Activated naive CD4-positive, alpha-beta T cell treated with anti-CD3 and anti-CD28 coated beads for 36 hours (primary cell): ENCODE data around the gene DIO3. TPM values are rescaled to one million over a fixed set of nuclear protein-coding genes. Genes with fewer than 3 reads are reported as not detected.

Source experiments
- CTCF ChIA-PET: fragments of 350-600 bp; sonication (Branson Sonifier 250); formaldehyde crosslinking; loops from one replicate; lab custom pipeline; 2021; ENCODE audit warnings: antibody characterized with exemption; lab: Charles Lee
- DNase-seq: peaks from one replicate; pipeline ENCODE4 v3.0.0-alpha.2; 2020
- H3K27ac Mint-ChIP-seq: one replicate; pipeline ENCODE4 v1.8.0; 2021; ENCODE audit warnings: mild to moderate bottlenecking, mixed read lengths
- H3K27me3 Mint-ChIP-seq: one replicate; pipeline ENCODE4 v1.8.0; 2021; ENCODE audit warnings: low read depth, mixed read lengths
- H3K36me3 Mint-ChIP-seq: one replicate; pipeline ENCODE4 v1.8.0; 2021; ENCODE audit warnings: low read depth, mixed read lengths
- H3K4me1 Mint-ChIP-seq: one replicate; pipeline ENCODE4 v1.8.0; 2021; ENCODE audit warnings: low read depth, mixed read lengths
- H3K4me3 Mint-ChIP-seq: one replicate; pipeline ENCODE4 v1.8.0; 2021; ENCODE audit warnings: mild to moderate bottlenecking, moderate library complexity, mixed read lengths
- H3K9me3 Mint-ChIP-seq: one replicate; pipeline ENCODE4 v1.8.0; 2021; ENCODE audit warnings: mixed read lengths
- intact Hi-C: fragments of 100-400 bp; cut with micrococcal nuclease; formaldehyde crosslinking; loops from one replicate; pipeline ENCODE4 v1.15.1; 2023
- total RNA-seq, 2 experiments: library from RNA; stranded (reverse); gene quantifications; one replicate each; pipeline ENCODE4 v1.2.3, GENCODE V29; 2021

The DIO3 gene
- total RNA-seq, 2 experiments from 2014 or later: not detected

DNA sequence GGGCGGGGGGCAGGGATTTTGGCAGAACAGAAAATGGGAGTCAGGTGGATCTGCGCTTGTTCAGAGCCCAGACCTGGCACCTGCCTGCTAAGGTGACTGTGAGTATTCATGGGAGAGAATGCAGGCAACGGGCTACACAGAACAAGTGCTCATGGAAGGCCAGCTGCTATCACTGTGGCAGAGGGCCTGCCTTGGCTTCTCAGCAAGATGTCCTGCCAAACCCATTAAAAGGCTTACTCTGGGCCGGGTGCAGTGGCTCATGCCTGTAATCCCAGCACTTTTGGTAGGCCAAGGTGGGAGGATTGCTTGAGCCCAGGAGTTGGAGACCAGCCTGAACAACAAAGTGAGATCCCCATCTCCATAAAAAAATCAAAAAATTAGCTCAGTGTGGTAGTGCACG, 21.0 kb downstream of the DIO3 start:
- CTCF ChIA-PET: no interaction called here
- Mint-ChIP-seq H3K4me3 (no peak overlapping the region), H3K9me3 (no peaks in the 10 kb centered on the region), H3K27me3 (no peaks in the 10 kb centered on the region), H3K4me1 (no peaks in the 10 kb centered on the region), H3K27ac (no peak overlapping the region), H3K36me3 (no peaks in the 10 kb centered on the region)
- intact Hi-C loops: no loop called here
- DNase-seq: no peak

DNA sequence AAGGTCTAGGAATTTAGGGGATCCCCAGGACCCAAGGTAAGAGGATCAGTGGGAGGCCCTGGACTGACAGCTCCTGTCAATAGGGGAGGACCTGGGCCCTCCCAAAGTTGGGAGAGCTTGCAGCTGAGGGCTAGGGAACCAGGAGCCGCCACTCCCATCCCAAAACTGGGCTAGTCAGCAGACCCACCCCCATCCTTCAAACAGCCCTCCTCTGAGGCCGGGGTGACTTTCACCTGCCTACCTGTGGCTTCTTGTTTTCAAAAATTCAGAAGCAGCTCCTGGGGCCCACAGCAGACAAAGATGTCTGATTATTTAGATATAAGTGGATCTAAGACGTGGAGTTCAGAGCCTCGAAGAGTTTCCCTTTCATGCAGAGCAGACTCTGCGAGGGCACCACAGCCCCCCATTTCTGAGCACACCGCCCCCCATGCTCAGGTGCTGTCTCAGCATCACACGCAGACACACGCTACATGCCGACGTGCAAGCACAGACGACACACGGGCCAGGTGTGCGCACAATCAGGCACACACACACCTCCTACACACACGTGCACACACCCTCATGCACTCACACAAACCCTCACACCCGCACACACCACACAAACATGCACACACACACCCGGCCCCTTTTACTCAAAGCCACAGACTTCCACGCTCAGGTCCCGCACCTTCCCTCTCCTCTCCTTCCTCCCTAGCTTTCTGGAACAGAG, 21.9 kb downstream of the DIO3 start:
- CTCF ChIA-PET: interaction anchor here (0.5 kb wide), 1 partner anchor 13 kb away, joined by 3 read pairs; no protein-coding TSS in a partner anchor
- H3K4me1 Mint-ChIP-seq: no peaks in the 10 kb centered on the region

DNA sequence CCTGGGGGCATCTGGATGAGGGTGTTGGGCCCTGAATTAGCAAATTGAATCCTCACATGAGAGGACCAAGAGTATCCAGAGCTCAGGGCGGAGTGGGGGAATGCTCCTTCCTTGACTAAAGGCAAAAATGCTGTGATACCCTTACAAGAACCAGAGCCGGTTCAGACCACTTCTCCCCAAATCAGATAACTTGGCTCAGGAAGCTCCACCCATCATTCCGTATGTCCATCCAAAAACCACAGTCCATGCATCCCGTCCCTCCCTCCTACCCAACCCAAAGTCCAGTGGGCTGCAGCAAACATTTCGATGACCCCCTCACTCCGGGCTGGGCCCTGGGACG, 22.4 kb downstream of the DIO3 start:
- Mint-ChIP-seq H3K4me1 (no peaks in the 10 kb centered on the region), H3K36me3 (no peaks in the 10 kb centered on the region), H3K9me3 (no peaks in the 10 kb centered on the region), H3K27ac (no peak overlapping the region), H3K4me3 (no peak overlapping the region), H3K27me3 (no peaks in the 10 kb centered on the region)
- DNase-seq: no peak
- CTCF ChIA-PET: interaction anchor here (0.5 kb wide), 1 partner anchor 13 kb away, joined by 3 read pairs; no protein-coding TSS in a partner anchor
- intact Hi-C loops: no loop called here

More for the DNA sequence above, 21.9 kb downstream of the DIO3 start:
- Mint-ChIP-seq H3K27ac (no peak overlapping the region), H3K9me3 (no peaks in the 10 kb centered on the region), H3K4me3 (no peak overlapping the region), H3K27me3 (no peaks in the 10 kb centered on the region), H3K36me3 (no peaks in the 10 kb centered on the region)
- intact Hi-C loops: no loop called here
- no peak for DNase-seq

DNA sequence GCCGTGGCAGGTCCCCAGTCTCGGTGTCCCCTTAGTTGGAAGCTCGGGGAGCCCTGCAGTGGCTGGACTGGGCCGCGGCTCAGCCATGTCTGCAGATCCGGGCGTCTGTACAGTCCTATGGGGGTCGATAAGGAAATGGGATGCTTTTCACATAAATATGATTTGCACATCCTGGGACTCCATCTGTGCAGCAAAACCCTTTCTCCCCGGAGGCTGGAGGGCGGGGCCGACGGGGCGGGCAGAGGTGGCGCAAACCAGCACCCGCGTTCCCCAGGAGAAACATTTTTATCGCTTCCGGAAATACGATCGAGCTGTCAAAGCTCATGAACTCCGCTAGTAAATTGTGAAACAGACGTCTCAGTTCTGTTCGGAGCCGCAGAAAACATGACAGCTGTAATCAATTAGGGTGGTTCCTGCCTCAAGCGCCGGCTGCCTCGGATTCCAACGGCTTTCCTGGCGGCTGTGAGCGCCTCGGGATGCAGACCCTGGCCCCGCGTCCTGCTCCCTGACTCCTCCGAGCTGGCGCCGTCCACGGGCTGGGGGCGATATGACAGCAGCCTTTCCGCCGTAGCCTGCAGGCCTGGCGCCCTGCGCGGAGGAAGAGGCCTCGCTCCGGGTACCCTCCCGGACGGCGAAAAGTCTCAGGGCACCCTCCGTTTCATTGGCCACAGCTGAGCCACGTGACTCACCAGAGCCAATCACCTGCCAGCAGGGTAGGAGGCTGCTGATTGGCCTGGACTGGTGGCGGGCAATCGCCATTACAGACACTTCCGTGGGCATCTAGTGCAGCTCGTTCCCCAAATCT, 23.0 kb downstream of the DIO3 start:
- no peaks in the 10 kb centered on the region for H3K36me3 Mint-ChIP-seq
- H3K27ac Mint-ChIP-seq: no peak overlapping the region
- no peaks in the 10 kb centered on the region for H3K4me1 Mint-ChIP-seq
- no peak overlapping the region for H3K4me3 Mint-ChIP-seq
- DNase-seq: no peak
- no peaks in the 10 kb centered on the region for H3K27me3 Mint-ChIP-seq
- intact Hi-C loops: no loop called here
- H3K9me3 Mint-ChIP-seq: no peaks in the 10 kb centered on the region
- CTCF ChIA-PET: no interaction called here

DNA sequence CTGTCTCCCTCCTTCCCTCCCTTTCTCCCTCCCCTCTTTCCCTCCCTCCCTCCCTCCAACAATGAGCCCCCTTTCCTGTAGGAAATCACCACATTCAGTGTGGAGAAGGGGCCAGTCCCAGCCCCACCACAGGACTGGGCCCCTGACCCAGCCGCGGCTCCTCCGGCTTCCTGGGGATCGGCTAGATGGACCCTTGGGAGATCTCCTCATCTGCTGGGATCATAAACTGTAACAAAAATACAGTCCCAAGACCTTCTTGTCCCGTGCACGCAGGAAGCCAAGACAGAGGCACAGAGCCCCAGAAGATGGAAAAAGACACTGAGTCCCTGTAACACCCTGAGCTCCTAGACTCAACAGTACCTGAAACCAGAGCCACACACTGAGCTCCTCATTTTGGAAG, 23.9 kb downstream of the DIO3 start:
- CTCF ChIA-PET: no interaction called here
- H3K27ac Mint-ChIP-seq: no peak overlapping the region
- no peaks in the 10 kb centered on the region for H3K9me3 Mint-ChIP-seq
- no peaks in the 10 kb centered on the region for H3K36me3 Mint-ChIP-seq
- no peaks in the 10 kb centered on the region for H3K4me1 Mint-ChIP-seq
- DNase-seq: no peak
- intact Hi-C loops: no loop called here
- no peak overlapping the region for H3K4me3 Mint-ChIP-seq
- H3K27me3 Mint-ChIP-seq: no peaks in the 10 kb centered on the region

DNA sequence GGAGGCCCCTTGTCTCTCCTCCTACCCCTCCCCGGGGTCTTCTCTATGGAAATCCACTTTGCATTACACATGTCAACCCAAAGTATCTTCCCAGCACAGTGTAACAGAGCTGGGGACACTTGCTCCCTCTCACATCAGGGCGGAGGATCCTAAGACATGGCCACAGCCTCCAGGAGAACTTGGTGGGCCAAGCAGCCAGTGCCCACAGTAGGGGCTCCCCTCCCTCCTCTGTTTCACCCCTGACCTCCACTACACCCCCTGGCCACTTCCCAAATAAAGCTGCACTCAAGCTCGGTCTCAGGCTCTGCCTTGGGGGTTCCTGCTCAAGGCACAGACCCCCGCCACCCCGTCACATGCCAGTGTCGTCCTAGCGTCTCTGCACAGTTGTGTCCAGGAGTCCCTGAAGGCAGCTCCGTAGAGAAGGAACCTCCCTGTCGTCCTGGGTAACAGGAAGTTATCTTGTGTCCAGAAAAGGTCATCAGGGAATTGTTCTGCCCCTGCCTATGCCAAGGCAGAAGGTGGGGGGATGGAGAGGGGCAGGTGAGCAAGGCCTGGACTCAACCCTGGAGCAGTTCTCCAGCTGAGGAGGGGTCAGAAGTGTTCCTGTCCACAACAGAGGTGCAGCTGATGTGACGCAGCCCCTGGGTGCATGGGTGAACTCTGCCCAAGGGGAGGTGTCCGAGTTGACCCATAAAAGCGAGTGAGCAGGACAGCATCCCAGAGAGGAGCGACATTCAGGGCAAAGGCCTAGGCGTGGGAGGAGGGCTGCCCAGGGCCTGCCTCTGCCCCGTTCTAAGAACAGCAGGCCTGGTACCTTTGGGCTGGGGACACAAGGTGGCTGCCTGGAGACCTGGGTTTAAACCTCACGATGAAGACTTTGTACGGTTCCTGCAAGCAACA, 25.5 kb downstream of the DIO3 start:
- intact Hi-C loops: no loop called here
- no peaks in the 10 kb centered on the region for H3K27me3 Mint-ChIP-seq
- no peak overlapping the region for H3K4me3 Mint-ChIP-seq
- no peak overlapping the region for H3K27ac Mint-ChIP-seq
- H3K36me3 Mint-ChIP-seq: no peaks in the 10 kb centered on the region
- no peaks in the 10 kb centered on the region for H3K4me1 Mint-ChIP-seq
- H3K9me3 Mint-ChIP-seq: no peaks in the 10 kb centered on the region
- CTCF ChIA-PET: interaction anchor here (0.6 kb wide), 1 partner anchor 693 kb away, joined by 3 read pairs; no protein-coding TSS in a partner anchor
- DNase-seq: no peak

DNA sequence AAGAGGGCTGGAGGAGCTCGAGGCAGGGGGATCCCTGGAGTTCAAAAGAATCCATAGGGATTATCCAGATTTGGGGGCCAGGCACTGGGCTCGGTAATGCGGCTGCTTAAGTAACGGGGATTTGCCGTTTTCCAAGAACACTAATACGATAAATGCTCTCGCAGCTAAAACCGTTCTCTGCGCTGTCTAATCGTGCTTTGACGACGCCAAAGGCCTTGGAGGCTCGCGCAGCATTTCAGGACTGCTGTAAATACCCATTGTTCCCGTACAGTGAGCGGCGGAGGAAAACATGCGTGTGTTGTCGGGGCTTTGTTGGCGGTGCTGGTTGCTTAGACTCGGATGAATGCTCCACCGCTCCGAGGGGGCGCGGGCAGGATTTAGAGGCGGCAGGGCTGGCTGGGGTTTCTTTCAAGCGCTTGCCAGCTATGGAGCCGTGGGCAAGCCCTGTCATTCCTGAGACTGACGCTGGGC, 26.2 kb downstream of the DIO3 start:
- intact Hi-C loops: no loop called here
- Mint-ChIP-seq H3K4me1 (no peaks in the 10 kb centered on the region), H3K36me3 (no peaks in the 10 kb centered on the region), H3K4me3 (no peak overlapping the region), H3K27me3 (no peaks in the 10 kb centered on the region), H3K9me3 (no peaks in the 10 kb centered on the region), H3K27ac (no peak overlapping the region)
- CTCF ChIA-PET: interaction anchor here (0.6 kb wide), 1 partner anchor 694 kb away, joined by 3 read pairs; no protein-coding TSS in a partner anchor
- no peak for DNase-seq

DNA sequence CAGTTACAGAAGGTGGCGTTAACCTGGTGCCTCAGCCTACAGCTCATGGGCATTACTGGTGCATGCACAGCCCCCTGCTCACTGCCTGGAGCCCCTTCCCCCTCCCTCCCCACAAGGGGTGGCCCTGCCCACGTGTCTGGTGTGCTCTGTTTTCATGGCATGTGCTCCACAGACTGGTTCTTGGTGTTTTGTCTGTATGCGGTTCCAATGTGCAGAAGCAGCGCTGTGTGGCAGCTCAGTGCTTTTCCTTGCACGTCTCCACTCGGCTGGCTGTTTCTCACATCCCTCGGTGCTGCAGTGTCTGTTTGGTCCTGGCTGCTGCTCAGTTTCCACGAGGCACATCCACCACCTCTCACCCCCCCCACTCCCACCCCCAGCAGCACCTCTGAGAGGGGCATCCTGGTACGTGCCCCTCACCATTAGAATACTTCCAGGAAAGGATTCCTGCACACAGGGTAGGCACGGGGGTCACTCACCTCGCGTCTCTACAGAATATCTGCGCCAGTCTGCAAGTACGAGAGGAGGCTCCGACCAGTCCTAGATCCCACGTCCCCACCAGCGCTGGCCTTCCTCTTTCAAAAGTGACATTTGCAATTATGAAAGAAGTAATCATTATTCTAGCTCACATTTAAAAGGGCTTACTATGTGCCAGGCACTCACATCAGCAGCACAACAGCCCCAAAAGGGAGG, 27.1 kb downstream of the DIO3 start:
- no peak for DNase-seq
- Mint-ChIP-seq H3K4me3 (no peak overlapping the region), H3K36me3 (no peaks in the 10 kb centered on the region), H3K27me3 (no peaks in the 10 kb centered on the region), H3K4me1 (no peaks in the 10 kb centered on the region), H3K9me3 (no peaks in the 10 kb centered on the region), H3K27ac (no peak overlapping the region)
- intact Hi-C loops: no loop called here
- CTCF ChIA-PET: no interaction called here

DNA sequence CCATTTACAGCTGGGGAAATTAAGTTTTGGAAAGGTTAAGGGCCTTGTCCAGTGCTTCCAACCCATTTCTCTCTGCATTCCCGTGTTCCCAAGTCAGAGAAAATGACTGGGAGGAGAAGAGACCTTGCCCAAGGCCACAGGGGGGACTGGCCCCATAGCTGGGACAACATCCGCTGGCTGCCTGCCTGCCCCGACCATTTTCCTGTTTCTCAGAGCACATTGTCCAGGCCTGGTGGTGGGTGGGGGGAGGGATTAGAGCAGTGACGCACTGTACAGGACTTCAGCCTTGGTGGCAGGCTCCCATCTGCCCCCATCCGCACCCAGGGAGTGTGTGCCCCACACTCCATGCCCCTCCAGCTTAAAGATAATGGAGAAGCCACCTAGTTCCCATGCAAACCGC, 27.7 kb downstream of the DIO3 start:
- intact Hi-C loops: no loop called here
- H3K9me3 Mint-ChIP-seq: no peaks in the 10 kb centered on the region
- no peaks in the 10 kb centered on the region for H3K36me3 Mint-ChIP-seq
- H3K27ac Mint-ChIP-seq: no peak overlapping the region
- H3K27me3 Mint-ChIP-seq: no peaks in the 10 kb centered on the region
- no peak for DNase-seq
- no peak overlapping the region for H3K4me3 Mint-ChIP-seq
- CTCF ChIA-PET: no interaction called here
- H3K4me1 Mint-ChIP-seq: no peaks in the 10 kb centered on the region

DNA sequence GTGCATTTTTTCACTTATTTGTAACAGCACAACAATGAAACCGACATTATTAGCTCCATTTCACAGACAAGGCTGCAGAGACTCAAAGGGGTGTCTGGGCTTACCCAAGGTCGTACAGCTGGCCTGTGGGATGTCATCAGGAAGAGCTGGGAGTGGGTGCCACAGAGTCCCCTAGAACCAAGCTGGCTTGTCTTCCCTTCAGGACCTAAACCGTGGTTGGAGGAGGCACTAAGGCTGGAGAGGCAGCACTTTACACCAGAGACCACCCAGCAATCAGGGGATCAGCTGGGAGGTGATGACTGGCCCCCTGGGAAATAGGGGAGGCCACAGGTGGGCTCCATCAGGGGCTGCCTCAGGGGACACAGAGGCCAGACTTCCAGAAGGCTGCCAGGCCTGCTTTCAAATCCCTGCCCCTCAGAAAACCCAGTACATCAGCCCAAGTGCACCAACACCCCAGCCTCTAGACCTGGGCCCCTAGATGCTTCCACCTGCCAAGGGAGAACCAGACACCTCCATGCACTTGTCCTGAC, 28.3 kb downstream of the DIO3 start:
- Mint-ChIP-seq H3K27ac (no peak overlapping the region), H3K9me3 (peaks cover 3% of the 10 kb centered on the region), H3K4me3 (no peak overlapping the region), H3K4me1 (no peaks in the 10 kb centered on the region), H3K36me3 (no peaks in the 10 kb centered on the region), H3K27me3 (no peaks in the 10 kb centered on the region)
- DNase-seq: no peak
- CTCF ChIA-PET: no interaction called here
- intact Hi-C loops: no loop called here

DNA sequence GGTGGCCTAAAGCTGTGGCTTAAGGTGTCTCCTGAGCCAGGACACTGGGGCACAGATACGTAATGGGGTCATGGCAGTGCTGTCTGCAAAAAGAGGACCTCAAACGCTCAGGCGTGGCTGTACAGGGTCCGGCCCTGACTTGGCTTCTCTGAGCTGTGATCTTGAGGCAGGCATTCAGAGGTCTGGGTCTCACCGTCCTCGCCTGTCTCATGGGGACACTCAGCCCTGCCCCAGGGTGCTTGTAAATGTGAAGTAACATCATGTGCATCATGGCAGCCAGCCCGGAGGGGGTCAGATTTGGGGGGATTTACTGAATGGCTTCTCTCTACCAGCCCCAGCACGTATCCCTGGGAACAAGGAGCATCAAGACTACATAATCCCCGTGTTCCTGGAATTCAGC, 28.8 kb downstream of the DIO3 start:
- Mint-ChIP-seq H3K4me3 (no peak overlapping the region), H3K27ac (no peak overlapping the region), H3K9me3 (peaks cover 4% of the 10 kb centered on the region), H3K36me3 (no peaks in the 10 kb centered on the region), H3K4me1 (peaks cover under 1% of the 10 kb centered on the region), H3K27me3 (no peaks in the 10 kb centered on the region)
- no peak for DNase-seq
- CTCF ChIA-PET: no interaction called here
- intact Hi-C loops: no loop called here
